Measurements from ENCODE around the gene SIGMAR1. TPM values are rescaled to one million over a fixed set of nuclear protein-coding genes. Genes with fewer than 3 reads are reported as not detected.
A peak's percentile ranks its signal among the peaks of the same experiment; 100 is the strongest.

SIGMAR1 gene
- total and polyA plus RNA-seq, 4 donors: 116 to 210 (median 178) TPM

DNA sequence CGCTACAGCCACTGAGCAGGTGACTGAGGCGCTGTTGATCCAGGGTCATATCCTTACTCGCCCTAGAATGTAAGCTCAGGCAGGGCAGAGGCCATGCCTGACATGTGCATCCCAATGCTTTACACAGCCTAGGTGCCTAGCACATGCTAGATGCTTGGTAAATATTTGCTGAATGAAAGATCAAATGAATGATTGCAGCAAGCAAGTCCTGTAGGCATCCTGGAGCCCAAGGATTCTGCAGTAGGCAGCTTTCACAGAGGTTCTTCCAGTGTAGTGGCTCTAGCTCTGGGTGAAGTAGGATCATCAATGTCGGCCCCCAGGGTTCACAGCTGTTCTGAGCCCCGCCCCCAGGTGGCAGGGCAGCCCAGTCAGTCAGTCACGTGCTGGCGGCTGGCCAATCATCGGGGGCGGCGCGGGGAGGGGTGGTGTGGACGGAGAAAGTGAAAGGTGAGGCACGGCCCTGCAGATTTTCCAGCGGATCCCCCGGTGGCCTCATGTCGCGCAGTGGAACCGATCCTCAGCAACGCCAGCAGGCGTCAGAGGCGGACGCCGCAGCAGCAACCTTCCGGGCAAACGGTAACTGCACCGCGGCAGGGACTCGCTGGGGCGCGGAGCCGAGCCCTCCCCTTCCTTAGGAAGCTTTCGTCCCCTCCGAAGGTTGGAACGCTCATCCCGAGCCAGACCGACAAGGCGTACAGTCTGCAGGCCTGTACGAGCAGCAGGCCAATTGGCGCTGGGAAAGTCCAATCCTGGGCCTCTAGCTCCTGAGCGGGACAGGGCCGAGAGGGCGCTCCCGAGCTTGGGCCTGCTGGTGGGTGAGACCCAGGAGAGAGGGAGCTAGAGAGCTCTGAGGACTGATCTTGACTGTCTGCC, 8.9 kb upstream of the SIGMAR1 start, which contains the start of gene GALT (continued):
- TF ChIP-seq, protein P1, sequence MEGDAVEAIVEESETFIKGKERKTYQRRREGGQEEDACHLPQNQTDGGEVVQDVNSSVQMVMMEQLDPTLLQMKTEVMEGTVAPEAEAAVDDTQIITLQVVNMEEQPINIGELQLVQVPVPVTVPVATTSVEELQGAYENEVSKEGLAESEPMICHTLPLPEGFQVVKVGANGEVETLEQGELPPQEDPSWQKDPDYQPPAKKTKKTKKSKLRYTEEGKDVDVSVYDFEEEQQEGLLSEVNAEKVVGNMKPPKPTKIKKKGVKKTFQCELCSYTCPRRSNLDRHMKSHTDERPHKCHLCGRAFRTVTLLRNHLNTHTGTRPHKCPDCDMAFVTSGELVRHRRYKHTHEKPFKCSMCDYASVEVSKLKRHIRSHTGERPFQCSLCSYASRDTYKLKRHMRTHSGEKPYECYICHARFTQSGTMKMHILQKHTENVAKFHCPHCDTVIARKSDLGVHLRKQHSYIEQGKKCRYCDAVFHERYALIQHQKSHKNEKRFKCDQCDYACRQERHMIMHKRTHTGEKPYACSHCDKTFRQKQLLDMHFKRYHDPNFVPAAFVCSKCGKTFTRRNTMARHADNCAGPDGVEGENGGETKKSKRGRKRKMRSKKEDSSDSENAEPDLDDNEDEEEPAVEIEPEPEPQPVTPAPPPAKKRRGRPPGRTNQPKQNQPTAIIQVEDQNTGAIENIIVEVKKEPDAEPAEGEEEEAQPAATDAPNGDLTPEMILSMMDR (IDR thresholded peaks at IDR 0.05; ENCODE audit: low read depth, low read length, missing input control): no peak
- peak; percentile 87 for TF ChIP-seq FOXA2 (IDR thresholded peaks at IDR 0.05)

DNA sequence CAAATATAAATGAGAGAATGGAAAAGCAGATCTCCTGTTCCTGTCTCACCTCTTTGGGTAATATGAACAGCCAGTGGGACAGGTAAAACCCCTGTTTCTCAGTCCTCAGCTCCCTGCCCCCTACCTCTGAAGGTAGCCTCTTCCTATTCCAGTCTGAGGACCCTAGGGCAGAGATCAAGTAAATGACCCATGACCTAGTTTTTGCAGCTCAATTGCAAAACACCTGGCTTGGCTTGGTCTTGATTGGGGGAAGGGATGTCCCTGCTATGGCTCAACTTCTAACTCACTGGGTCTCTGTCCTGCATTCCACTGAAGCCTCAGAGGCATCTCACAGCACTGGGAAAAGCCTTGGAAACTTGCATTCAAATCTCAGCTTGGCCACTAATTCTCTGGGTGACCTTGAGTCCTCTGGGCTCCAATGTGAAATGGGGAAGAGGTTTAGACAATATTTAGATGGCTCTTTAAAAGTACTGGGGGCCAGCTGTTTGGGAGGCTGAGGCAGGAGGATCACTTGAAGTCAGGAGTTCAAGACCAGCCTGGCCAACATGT, 7.3 kb upstream of the SIGMAR1 start:
- Histone ChIP-seq H3K4me3 (ENCODE audit: low read depth in 1 of 3, low read length in 3 of 3) (no peak overlapping the region), H3K9me3 (ENCODE audit: control insufficient read depth in 4 of 4, low read length in 3 of 4) (no peaks in the 10 kb centered on the region), H3K4me1 (ENCODE audit: control insufficient read depth in 4 of 4, insufficient read depth in 4 of 4, low read length in 3 of 4) (peaks cover 20 to 67% (median 57%) of the 10 kb centered on the region in 4 donors), H3K27me3 (ENCODE audit: control insufficient read depth in 4 of 4, insufficient read depth in 4 of 4, low read length in 3 of 4) (no peaks in the 10 kb centered on the region), H3K27ac (ENCODE audit: low read depth in 1 of 2, low read length in 2 of 2) (peak overlapping the region; percentile 65 to 94), H3K9ac (ENCODE audit: low read depth in 1 of 2, low read length in 2 of 2) (peak overlapping the region in 1 of 2 donors; percentile 30), H3K36me3 (ENCODE audit: control insufficient read depth in 4 of 4, insufficient read depth in 3 of 4, low read depth in 1 of 4, low read length in 3 of 4) (peaks cover 0 to 15% (median 10%) of the 10 kb centered on the region in 4 donors)
- TF ChIP-seq JUND (IDR thresholded peaks at IDR 0.05) (peak; percentile 56 to 95), RXRA (IDR thresholded peaks at IDR 0.05) (peak; percentile 99), HNF4G (IDR thresholded peaks at IDR 0.05) (peak; percentile 99), NR2F2 (IDR thresholded peaks at IDR 0.05) (peak; percentile 88), HNF4A (conservative IDR thresholded peaks at IDR 0.05) (peak; percentile 100), RAD21 (IDR thresholded peaks at IDR 0.05) (peak; percentile 31 to 33), EGR1 (IDR thresholded peaks at IDR 0.05; ENCODE audit: low read depth in 2 of 2) (peak in 1 of 2 donors; percentile 76), GABPA (IDR thresholded peaks at IDR 0.05 in 1 of 2, conservative IDR thresholded peaks at IDR 0.05 in 1 of 2) (peak in 1 of 2 donors; percentile 62), FOXA1 (IDR thresholded peaks at IDR 0.05) (peak; percentile 20), SP1 (IDR thresholded peaks at IDR 0.05) (peak; percentile 100), TAF1 (conservative IDR thresholded peaks at IDR 0.05) (no peak), YY1 (IDR thresholded peaks at IDR 0.05) (peak; percentile 55), FOXA2 (IDR thresholded peaks at IDR 0.05) (peak; percentile 58)
- TF ChIP-seq, protein P2, sequence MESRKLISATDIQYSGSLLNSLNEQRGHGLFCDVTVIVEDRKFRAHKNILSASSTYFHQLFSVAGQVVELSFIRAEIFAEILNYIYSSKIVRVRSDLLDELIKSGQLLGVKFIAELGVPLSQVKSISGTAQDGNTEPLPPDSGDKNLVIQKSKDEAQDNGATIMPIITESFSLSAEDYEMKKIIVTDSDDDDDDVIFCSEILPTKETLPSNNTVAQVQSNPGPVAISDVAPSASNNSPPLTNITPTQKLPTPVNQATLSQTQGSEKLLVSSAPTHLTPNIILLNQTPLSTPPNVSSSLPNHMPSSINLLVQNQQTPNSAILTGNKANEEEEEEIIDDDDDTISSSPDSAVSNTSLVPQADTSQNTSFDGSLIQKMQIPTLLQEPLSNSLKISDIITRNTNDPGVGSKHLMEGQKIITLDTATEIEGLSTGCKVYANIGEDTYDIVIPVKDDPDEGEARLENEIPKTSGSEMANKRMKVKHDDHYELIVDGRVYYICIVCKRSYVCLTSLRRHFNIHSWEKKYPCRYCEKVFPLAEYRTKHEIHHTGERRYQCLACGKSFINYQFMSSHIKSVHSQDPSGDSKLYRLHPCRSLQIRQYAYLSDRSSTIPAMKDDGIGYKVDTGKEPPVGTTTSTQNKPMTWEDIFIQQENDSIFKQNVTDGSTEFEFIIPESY (IDR thresholded peaks at IDR 0.05): peak; percentile 67
- TF ChIP-seq, protein P3, sequence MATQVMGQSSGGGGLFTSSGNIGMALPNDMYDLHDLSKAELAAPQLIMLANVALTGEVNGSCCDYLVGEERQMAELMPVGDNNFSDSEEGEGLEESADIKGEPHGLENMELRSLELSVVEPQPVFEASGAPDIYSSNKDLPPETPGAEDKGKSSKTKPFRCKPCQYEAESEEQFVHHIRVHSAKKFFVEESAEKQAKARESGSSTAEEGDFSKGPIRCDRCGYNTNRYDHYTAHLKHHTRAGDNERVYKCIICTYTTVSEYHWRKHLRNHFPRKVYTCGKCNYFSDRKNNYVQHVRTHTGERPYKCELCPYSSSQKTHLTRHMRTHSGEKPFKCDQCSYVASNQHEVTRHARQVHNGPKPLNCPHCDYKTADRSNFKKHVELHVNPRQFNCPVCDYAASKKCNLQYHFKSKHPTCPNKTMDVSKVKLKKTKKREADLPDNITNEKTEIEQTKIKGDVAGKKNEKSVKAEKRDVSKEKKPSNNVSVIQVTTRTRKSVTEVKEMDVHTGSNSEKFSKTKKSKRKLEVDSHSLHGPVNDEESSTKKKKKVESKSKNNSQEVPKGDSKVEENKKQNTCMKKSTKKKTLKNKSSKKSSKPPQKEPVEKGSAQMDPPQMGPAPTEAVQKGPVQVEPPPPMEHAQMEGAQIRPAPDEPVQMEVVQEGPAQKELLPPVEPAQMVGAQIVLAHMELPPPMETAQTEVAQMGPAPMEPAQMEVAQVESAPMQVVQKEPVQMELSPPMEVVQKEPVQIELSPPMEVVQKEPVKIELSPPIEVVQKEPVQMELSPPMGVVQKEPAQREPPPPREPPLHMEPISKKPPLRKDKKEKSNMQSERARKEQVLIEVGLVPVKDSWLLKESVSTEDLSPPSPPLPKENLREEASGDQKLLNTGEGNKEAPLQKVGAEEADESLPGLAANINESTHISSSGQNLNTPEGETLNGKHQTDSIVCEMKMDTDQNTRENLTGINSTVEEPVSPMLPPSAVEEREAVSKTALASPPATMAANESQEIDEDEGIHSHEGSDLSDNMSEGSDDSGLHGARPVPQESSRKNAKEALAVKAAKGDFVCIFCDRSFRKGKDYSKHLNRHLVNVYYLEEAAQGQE (IDR thresholded peaks at IDR 0.05): peak; percentile 88
- TF ChIP-seq, protein P1 (IDR thresholded peaks at IDR 0.05; ENCODE audit: low read depth, low read length, missing input control): no peak
- TF ChIP-seq, protein P4, sequence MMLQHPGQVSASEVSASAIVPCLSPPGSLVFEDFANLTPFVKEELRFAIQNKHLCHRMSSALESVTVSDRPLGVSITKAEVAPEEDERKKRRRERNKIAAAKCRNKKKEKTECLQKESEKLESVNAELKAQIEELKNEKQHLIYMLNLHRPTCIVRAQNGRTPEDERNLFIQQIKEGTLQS (IDR thresholded peaks at IDR 0.05): no peak
- TF ChIP-seq, protein P5, sequence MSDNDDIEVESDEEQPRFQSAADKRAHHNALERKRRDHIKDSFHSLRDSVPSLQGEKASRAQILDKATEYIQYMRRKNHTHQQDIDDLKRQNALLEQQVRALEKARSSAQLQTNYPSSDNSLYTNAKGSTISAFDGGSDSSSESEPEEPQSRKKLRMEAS (IDR thresholded peaks at IDR 0.05): peak; percentile 74
- DNase-seq (ENCODE audit: low spot score): no peak

Measured in liver (tissue), 9 donors.